HepG2 (cell line): Measurements from ENCODE around the gene COX7A1. TPM values are rescaled to one million over a fixed set of nuclear protein-coding genes. Genes with fewer than 3 reads are reported as not detected.

Source experiments
- DDIT3 ChIP-seq: sonication (generic); formaldehyde crosslinking; IDR thresholded peaks from 2 replicates; pipeline ENCODE4 v1.4.0; 2020; ENCODE audit warnings: mild to moderate bottlenecking, missing genetic modification reagents
- EEA1 ChIP-seq: sonication (generic); formaldehyde crosslinking; IDR thresholded peaks from 2 replicates; pipeline ENCODE4 v1.5.1; 2020; ENCODE audit warnings: mild to moderate bottlenecking, missing genetic modification reagents, borderline replicate concordance
- NCOA2 ChIP-seq: sonication (generic); formaldehyde crosslinking; IDR thresholded peaks from 2 replicates; pipeline ENCODE4 v1.8.0; 2022; ENCODE audit warnings: inconsistent platforms
- NONO ChIP-seq, 2 experiments: fragments of 450-650 bp in 1 of 2; sonication (generic) in 1 of 2; formaldehyde crosslinking in 1 of 2; IDR thresholded peaks in 1 of 2; conservative IDR thresholded peaks in 1 of 2; 2 replicates each; pipeline versions ENCODE4 v1.6.1 to v1.8.0; 2017 to 2022; ENCODE audit warnings: mild to moderate bottlenecking in 1 of 2, missing genetic modification reagents in 1 of 2, moderate library complexity in 1 of 2
- RNF2 ChIP-seq: fragments of 450-650 bp; conservative IDR thresholded peaks from 2 replicates; pipeline ENCODE4 v1.6.1; 2016; ENCODE audit warnings: low read depth
- SP2 ChIP-seq: sonication (generic); formaldehyde crosslinking; IDR thresholded peaks from 2 replicates; pipeline ENCODE4 v1.5.1; 2020; ENCODE audit warnings: mild to moderate bottlenecking, missing genetic modification reagents
- ZBTB33 ChIP-seq: sonication (generic); formaldehyde crosslinking; IDR thresholded peaks from 2 replicates; pipeline ENCODE4 v1.4.0; 2020; ENCODE audit warnings: missing genetic modification reagents
- ZHX1 ChIP-seq: sonication (generic); formaldehyde crosslinking; IDR thresholded peaks from 2 replicates; pipeline ENCODE4 v1.8.1; 2022; ENCODE audit warnings: low read depth, mild to moderate bottlenecking, missing genetic modification reagents
- ZNF326 ChIP-seq: sonication (generic); formaldehyde crosslinking; IDR thresholded peaks from 2 replicates; pipeline ENCODE4 v1.4.0; 2020; ENCODE audit warnings: missing genetic modification reagents, borderline replicate concordance
- ZNF33B ChIP-seq: sonication (generic); formaldehyde crosslinking; IDR thresholded peaks from 2 replicates; pipeline ENCODE4 v1.5.1; 2020; ENCODE audit warnings: mild to moderate bottlenecking, missing genetic modification reagents
- ZNF687 ChIP-seq: sonication (generic); formaldehyde crosslinking; IDR thresholded peaks from 2 replicates; pipeline ENCODE4 v1.5.1; 2020; ENCODE audit warnings: mild to moderate bottlenecking, missing genetic modification reagents, moderate library complexity
- ZNF691 ChIP-seq: sonication (generic); formaldehyde crosslinking; IDR thresholded peaks from 2 replicates; pipeline ENCODE4 v1.4.0; 2020; ENCODE audit warnings: missing genetic modification reagents, low read depth, mild to moderate bottlenecking, borderline replicate concordance
- polyA plus RNA-seq, 8 experiments: library from polyadenylated mRNA; depleted of rRNA in 3 of 8; stranded (reverse) in 7 of 8; unstranded in 1 of 8; fragments of >200 nt; fragmentation: Illumina TruSeq in 4 of 8; extraction: Trizol in 4 of 8; gene quantifications; 2 replicates each; pipeline versions ENCODE4 v1.2.1 to v1.2.3, GENCODE V29; 2011 to 2016; ENCODE audit warnings: low read depth in 4 of 8, missing spikeins in 1 of 8, mixed read lengths in 1 of 8; ENCODE audit not compliant: insufficient read depth in 1 of 8
- total RNA-seq, 5 experiments: library from RNA; depleted of rRNA; stranded (reverse); fragments of >200 nt; fragmentation: Illumina TruSeq; extraction: Trizol; gene quantifications; 2 replicates each; pipeline ENCODE4 v1.2.3, GENCODE V29; 2016; ENCODE audit warnings: low read depth in 1 of 5

COX7A1 gene
- total and polyA plus RNA-seq, 2 of the 13 experiments (the other 11 are each of a cell fraction or from before 2014, with no cell fraction given): not detected

GRCh38 chr19:36139473-36140303, 12.6 kb downstream of the COX7A1 start, which contains the start of gene CAPNS1 (continued):
- TF ChIP-seq ZHX1 (CRISPR knock-in tag) (no peak), ZNF33B (0 out of 2 replicates have a peak, but pooled peaks have one; percentile 10), ZNF691 (CRISPR knock-in tag) (peak; percentile 82), EEA1 (CRISPR knock-in tag) (no peak), ZNF326 (peak; percentile 44; the same call in 1 of the 2 replicates), ZNF687 (CRISPR knock-in tag) (peak; percentile 84), NCOA2 (CRISPR knock-in tag) (peak; percentile 37; the same call in 1 of the 2 replicates), RNF2 (no peak; the same call in 1 of the 2 replicates), DDIT3 (CRISPR knock-in tag) (no peak), ZBTB33 (CRISPR knock-in tag) (no peak), NONO (IDR thresholded peaks at IDR 0.05) (no peak), NONO (CRISPR knock-in tag; conservative IDR thresholded peaks at IDR 0.05) (peak; percentile 92), SP2 (CRISPR knock-in tag) (peak; percentile 19; the same call in 1 of the 2 replicates)
